C4-2B (cell line): Measurements from ENCODE around the gene SMPDL3A.
"Not testable (repeated sequence)": the region's sequence is repeated elsewhere in the genome, so short reads cannot be mapped to it uniquely, and the experiment has no call there.

ENCODE experiments used
- ZFX ChIP-seq: fragments of 450-650 bp; IDR thresholded peaks from 2 replicates; pipeline ENCODE4 v1.6.1; 2017
- TF ChIP-seq, protein P1 (sequence below): fragments of 450-650 bp; conservative IDR thresholded peaks from 2 replicates; pipeline ENCODE4 v1.5.1; 2017; ENCODE audit warnings: mild to moderate bottlenecking

DNA sequence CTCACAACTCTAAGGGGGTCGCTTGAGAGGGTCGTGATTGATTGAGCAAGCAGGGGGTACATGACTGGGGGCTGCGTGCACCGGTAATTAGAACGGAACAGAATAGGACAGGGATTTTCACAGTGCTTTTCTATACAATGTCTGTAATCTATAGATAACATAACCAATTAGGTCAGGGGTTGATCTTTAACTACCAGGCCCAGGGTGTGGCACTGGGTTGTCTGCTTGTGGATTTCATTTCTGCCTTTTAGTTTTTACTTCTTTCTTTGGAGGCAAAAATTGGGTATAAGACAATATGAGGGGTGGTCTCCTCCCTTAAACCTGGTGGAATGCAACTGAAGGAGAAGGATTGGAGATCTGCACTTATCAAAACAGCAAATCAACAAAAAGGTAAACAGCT is 40.1 kb upstream of the SMPDL3A start:
- TF ChIP-seq, protein P1, sequence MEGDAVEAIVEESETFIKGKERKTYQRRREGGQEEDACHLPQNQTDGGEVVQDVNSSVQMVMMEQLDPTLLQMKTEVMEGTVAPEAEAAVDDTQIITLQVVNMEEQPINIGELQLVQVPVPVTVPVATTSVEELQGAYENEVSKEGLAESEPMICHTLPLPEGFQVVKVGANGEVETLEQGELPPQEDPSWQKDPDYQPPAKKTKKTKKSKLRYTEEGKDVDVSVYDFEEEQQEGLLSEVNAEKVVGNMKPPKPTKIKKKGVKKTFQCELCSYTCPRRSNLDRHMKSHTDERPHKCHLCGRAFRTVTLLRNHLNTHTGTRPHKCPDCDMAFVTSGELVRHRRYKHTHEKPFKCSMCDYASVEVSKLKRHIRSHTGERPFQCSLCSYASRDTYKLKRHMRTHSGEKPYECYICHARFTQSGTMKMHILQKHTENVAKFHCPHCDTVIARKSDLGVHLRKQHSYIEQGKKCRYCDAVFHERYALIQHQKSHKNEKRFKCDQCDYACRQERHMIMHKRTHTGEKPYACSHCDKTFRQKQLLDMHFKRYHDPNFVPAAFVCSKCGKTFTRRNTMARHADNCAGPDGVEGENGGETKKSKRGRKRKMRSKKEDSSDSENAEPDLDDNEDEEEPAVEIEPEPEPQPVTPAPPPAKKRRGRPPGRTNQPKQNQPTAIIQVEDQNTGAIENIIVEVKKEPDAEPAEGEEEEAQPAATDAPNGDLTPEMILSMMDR = not testable (repeated sequence)
- not testable (repeated sequence) for TF ChIP-seq ZFX
